ENCODE results near the gene R3HDML.
A peak's percentile ranks its signal among the peaks of the same experiment; 100 is the strongest.

Gene R3HDML

GRCh38 chr20:44336725-44337380 lies at the start of gene R3HDML:
Gene R3HDML (plus strand): TSS chr20:44337043. CDS start chr20:44337158, 115 bp downstream.
- no peaks in the 10 kb centered on the region for H3K4me1 ChIP-seq (ENCODE audit: low read depth, poor library complexity, severe bottlenecking)
- no peak within 1 kb of the TSS for H2AFZ ChIP-seq (ENCODE audit: low read depth)
- no peak within 1 kb of the TSS for H3K4me2 ChIP-seq
- no peaks in the 10 kb centered on the region for H3K27me3 ChIP-seq (ENCODE audit: insufficient read depth, low read depth)
- H3K27ac ChIP-seq: no peak within 1 kb of the TSS
- no peaks in the 10 kb centered on the region for H3K79me2 ChIP-seq (ENCODE audit: insufficient read depth, low read depth)
- TF ChIP-seq, protein P1, sequence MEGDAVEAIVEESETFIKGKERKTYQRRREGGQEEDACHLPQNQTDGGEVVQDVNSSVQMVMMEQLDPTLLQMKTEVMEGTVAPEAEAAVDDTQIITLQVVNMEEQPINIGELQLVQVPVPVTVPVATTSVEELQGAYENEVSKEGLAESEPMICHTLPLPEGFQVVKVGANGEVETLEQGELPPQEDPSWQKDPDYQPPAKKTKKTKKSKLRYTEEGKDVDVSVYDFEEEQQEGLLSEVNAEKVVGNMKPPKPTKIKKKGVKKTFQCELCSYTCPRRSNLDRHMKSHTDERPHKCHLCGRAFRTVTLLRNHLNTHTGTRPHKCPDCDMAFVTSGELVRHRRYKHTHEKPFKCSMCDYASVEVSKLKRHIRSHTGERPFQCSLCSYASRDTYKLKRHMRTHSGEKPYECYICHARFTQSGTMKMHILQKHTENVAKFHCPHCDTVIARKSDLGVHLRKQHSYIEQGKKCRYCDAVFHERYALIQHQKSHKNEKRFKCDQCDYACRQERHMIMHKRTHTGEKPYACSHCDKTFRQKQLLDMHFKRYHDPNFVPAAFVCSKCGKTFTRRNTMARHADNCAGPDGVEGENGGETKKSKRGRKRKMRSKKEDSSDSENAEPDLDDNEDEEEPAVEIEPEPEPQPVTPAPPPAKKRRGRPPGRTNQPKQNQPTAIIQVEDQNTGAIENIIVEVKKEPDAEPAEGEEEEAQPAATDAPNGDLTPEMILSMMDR (conservative IDR thresholded peaks at IDR 0.05; ENCODE audit: low read depth, low read length): no peak
- H3K9ac ChIP-seq: no peak within 1 kb of the TSS
- no peaks in the 10 kb centered on the region for H3K36me3 ChIP-seq (ENCODE audit: insufficient read depth)
- no peak within 1 kb of the TSS for H3K4me3 ChIP-seq (IDR thresholded peaks at IDR 0.05; ENCODE audit: insufficient read depth, low read depth, low read length)
- H4K20me1 ChIP-seq (ENCODE audit: insufficient read depth): no peaks in the 10 kb centered on the region

- TF ChIP-seq, protein P1 (conservative IDR thresholded peaks at IDR 0.05; ENCODE audit: low read depth, low read length): no peak
- Histone ChIP-seq H3K27ac (no peak overlapping the region), H3K79me2 (ENCODE audit: insufficient read depth, low read depth) (no peaks in the 10 kb centered on the region)
Observed at GRCh38 chr20:44287272-44288097, 49.4 kb upstream of the R3HDML start.

DNA sequence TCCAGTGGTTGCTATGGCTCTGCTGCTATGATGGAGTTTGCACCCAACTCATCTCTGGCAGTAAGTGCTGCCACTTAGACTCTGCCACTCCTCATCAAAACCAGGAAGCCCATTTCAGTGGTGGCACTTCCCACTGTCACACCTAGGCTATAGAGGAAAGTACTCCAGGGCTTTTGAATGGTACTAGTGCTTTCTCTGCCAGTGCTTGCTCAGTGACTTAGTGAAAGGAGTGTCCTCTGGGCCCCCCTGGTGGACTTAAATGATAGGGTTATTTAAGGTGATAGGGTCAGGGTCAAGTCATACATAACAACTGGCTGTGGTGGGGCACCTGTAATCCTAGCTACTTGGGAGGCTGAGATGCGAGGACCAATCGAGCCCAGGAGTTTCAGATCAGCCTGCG lies 48.6 kb upstream of the R3HDML start:
- Histone ChIP-seq H3K4me3 (IDR thresholded peaks at IDR 0.05; ENCODE audit: insufficient read depth, low read depth, low read length) (no peak overlapping the region), H3K4me2 (no peak overlapping the region), H3K27me3 (ENCODE audit: insufficient read depth, low read depth) (no peaks in the 10 kb centered on the region), H3K27ac (no peak overlapping the region), H4K20me1 (ENCODE audit: insufficient read depth) (no peaks in the 10 kb centered on the region), H3K4me1 (ENCODE audit: low read depth, poor library complexity, severe bottlenecking) (no peaks in the 10 kb centered on the region), H3K79me2 (ENCODE audit: insufficient read depth, low read depth) (no peaks in the 10 kb centered on the region), H3K9ac (no peak overlapping the region), H2AFZ (ENCODE audit: low read depth) (no peak overlapping the region), H3K36me3 (ENCODE audit: insufficient read depth) (no peaks in the 10 kb centered on the region)
- TF ChIP-seq, protein P1 (conservative IDR thresholded peaks at IDR 0.05; ENCODE audit: low read depth, low read length): peak; percentile 32; the same call in 1 of the 2 replicates

More at GRCh38 chr20:44287272-44288097, 49.4 kb upstream of the R3HDML start:
- H4K20me1 ChIP-seq (ENCODE audit: insufficient read depth): no peaks in the 10 kb centered on the region
- no peak overlapping the region for H3K9ac ChIP-seq
- no peak overlapping the region for H3K4me3 ChIP-seq (IDR thresholded peaks at IDR 0.05; ENCODE audit: insufficient read depth, low read depth, low read length)
- H2AFZ ChIP-seq (ENCODE audit: low read depth): no peak overlapping the region
- H3K27me3 ChIP-seq (ENCODE audit: insufficient read depth, low read depth): no peaks in the 10 kb centered on the region
- H3K36me3 ChIP-seq (ENCODE audit: insufficient read depth): no peaks in the 10 kb centered on the region
- H3K4me1 ChIP-seq (ENCODE audit: low read depth, poor library complexity, severe bottlenecking): no peaks in the 10 kb centered on the region
- no peak overlapping the region for H3K4me2 ChIP-seq

DNA sequence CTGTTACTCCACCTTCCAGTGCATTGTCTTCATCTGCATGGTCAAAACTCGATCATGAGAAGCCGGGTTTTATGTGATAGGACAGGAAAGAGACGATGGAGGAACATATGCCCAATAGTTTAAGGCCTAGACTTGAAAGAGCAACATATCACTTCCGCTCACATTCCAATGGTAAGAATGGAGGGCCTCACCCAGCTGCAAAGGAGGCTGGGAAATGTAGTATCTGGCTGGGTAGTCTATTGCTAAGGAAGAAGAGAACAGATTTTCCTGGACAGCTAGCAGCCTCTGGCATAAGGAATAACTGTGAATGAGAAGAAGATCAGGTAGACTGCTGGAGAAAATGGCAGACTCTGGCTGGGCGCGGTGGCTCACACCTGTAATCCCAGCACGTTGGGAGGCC lies 45.1 kb upstream of the R3HDML start:
- no peak overlapping the region for H2AFZ ChIP-seq (ENCODE audit: low read depth)
- no peaks in the 10 kb centered on the region for H3K27me3 ChIP-seq (ENCODE audit: insufficient read depth, low read depth)
- no peak overlapping the region for H3K27ac ChIP-seq
- H3K9ac ChIP-seq: no peak overlapping the region
- TF ChIP-seq, protein P1 (conservative IDR thresholded peaks at IDR 0.05; ENCODE audit: low read depth, low read length): no peak
- H4K20me1 ChIP-seq (ENCODE audit: insufficient read depth): no peaks in the 10 kb centered on the region
- no peak overlapping the region for H3K4me2 ChIP-seq
- no peak overlapping the region for H3K4me3 ChIP-seq (IDR thresholded peaks at IDR 0.05; ENCODE audit: insufficient read depth, low read depth, low read length)
- no peaks in the 10 kb centered on the region for H3K79me2 ChIP-seq (ENCODE audit: insufficient read depth, low read depth)
- no peaks in the 10 kb centered on the region for H3K4me1 ChIP-seq (ENCODE audit: low read depth, poor library complexity, severe bottlenecking)
- no peaks in the 10 kb centered on the region for H3K36me3 ChIP-seq (ENCODE audit: insufficient read depth)

Measured in KMS-11 (cell line).